SU-DHL-6 (cell line): ENCODE data around the gene TICAM1.
"Not testable (repeated sequence)": the region's sequence is repeated elsewhere in the genome, so short reads cannot be mapped to it uniquely, and the experiment has no call there.

Source experiments
- H2AFZ ChIP-seq: fragments of 200-600 bp; sonication (generic); 2 replicates; pipeline ENCODE4 v1.6.1; 2014; ENCODE audit warnings: low read depth, mild to moderate bottlenecking, moderate library complexity, mixed read lengths, antibody characterized with exemption, low read length; ENCODE audit not compliant: severe bottlenecking
- H3F3A ChIP-seq: fragments of 200-600 bp; shearing (Covaris generic); 2 replicates; pipeline ENCODE4 v1.6.0; 2016; ENCODE audit warnings: antibody characterized with exemption, mild to moderate bottlenecking; ENCODE audit not compliant: insufficient read depth
- H3K27ac ChIP-seq: fragments of 200-600 bp; sonication (generic); 2 replicates; pipeline ENCODE4 v1.5.1; 2016; ENCODE audit warnings: low read depth, mild to moderate bottlenecking, low read length, moderate library complexity, mixed read lengths
- H3K27me3 ChIP-seq: fragments of 200-600 bp; sonication (generic), shearing (Covaris generic); 2 replicates; pipeline ENCODE4 v1.6.0; 2014; ENCODE audit warnings: mild to moderate bottlenecking, low read length
- H3K36me3 ChIP-seq: fragments of 200-600 bp; sonication (generic); 2 replicates; pipeline ENCODE4 v1.6.1; 2014; ENCODE audit warnings: mild to moderate bottlenecking, low read length, mixed read lengths
- H3K4me2 ChIP-seq: fragments of 300-600, 200-600 bp; shearing (Covaris generic), sonication (generic); 2 replicates; pipeline ENCODE4 v1.6.0; 2014; ENCODE audit warnings: low read length, low read depth, mild to moderate bottlenecking; ENCODE audit not compliant: poor library complexity, severe bottlenecking
- H3K4me3 ChIP-seq: fragments of 200-600 bp; sonication (generic); 2 replicates; pipeline ENCODE4 v1.5.1; 2014; ENCODE audit warnings: antibody characterized with exemption, low read length, mild to moderate bottlenecking, mixed read lengths; ENCODE audit not compliant: insufficient read depth, poor library complexity, severe bottlenecking
- H3K79me2 ChIP-seq: fragments of 200-600 bp; sonication (generic); 2 replicates; pipeline ENCODE4 v1.6.1; 2014; ENCODE audit warnings: mild to moderate bottlenecking, low read length, moderate library complexity; ENCODE audit not compliant: insufficient read depth
- H3K9ac ChIP-seq: fragments of 200-600 bp; sonication (generic); 2 replicates; pipeline ENCODE4 v1.7.0; 2014; ENCODE audit warnings: mild to moderate bottlenecking, low read length
- H3K9me2 ChIP-seq: fragments of 200-600 bp; sonication (generic); replicated peaks from 2 replicates; pipeline ENCODE4 v1.6.1; 2014; ENCODE audit warnings: low read length; ENCODE audit not compliant: insufficient read depth
- H3K9me3 ChIP-seq: fragments of 200-600 bp; sonication (generic); 2 replicates; pipeline ENCODE4 v1.6.1; 2014; ENCODE audit warnings: low read length, mixed read lengths; ENCODE audit not compliant: insufficient read depth
- H4K20me1 ChIP-seq: fragments of 200-600 bp; sonication (generic); 2 replicates; pipeline ENCODE4 v1.6.1; 2014; ENCODE audit warnings: low read depth, mild to moderate bottlenecking, antibody characterized with exemption, low read length, moderate library complexity, mixed read lengths
- EZH2phosphoT487 ChIP-seq: fragments of 200-600 bp; sonication (generic), shearing (Covaris generic); conservative IDR thresholded peaks from 2 replicates; pipeline ENCODE4 v1.6.1; 2018; ENCODE audit warnings: mild to moderate bottlenecking, antibody characterized with exemption, low read length, moderate library complexity, mixed read lengths
- TF ChIP-seq, protein P1 (sequence below): fragments of 200-600 bp; sonication (generic); IDR thresholded peaks from one replicate; pipeline ENCODE4 v1.5.1; 2017; ENCODE audit warnings: antibody characterized with exemption, mild to moderate bottlenecking, low read length, moderate library complexity; ENCODE audit not compliant: insufficient read depth, poor library complexity, severe bottlenecking

Gene TICAM1

DNA sequence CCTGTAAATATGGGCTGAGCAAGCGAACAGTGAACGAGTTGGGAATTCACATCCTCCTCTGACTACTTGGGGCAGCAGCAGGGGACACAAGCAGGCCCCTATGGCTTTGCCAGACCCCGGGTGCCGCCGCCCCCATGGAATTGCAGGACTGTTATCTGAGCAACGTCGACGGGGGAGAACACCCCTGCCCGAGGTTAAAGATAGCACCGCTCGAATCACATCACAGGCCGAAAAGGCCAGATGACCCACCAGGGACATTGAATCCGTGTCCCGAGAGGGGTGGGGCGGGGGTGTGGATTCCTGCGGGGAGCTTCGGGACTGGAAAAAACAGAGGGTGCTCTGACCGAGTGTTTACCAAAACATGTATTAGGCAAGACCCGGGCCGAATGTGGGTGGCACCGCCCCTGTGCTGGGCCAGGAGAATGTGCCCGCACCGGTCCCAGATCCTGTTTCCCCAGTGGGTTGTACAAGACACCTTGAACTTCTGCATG lies 30.9 kb downstream of the TICAM1 start:
- Histone ChIP-seq H3K36me3 (no peaks in the 10 kb centered on the region), H4K20me1 (no peaks in the 10 kb centered on the region), H3K4me2 (no peak overlapping the region), H2AFZ (no peak overlapping the region), H3K27me3 (no peaks in the 10 kb centered on the region), H3K79me2 (peaks cover 11% of the 10 kb centered on the region; the same call in 1 of the 2 replicates), H3K9me2 (no peaks in the 10 kb centered on the region), H3K27ac (no peak overlapping the region), H3K4me3 (no peak overlapping the region), H3K9ac (no peak overlapping the region), H3F3A (no peaks in the 10 kb centered on the region), H3K9me3 (no peaks in the 10 kb centered on the region)
- no peak for TF ChIP-seq EZH2phosphoT487
- TF ChIP-seq, protein P1, sequence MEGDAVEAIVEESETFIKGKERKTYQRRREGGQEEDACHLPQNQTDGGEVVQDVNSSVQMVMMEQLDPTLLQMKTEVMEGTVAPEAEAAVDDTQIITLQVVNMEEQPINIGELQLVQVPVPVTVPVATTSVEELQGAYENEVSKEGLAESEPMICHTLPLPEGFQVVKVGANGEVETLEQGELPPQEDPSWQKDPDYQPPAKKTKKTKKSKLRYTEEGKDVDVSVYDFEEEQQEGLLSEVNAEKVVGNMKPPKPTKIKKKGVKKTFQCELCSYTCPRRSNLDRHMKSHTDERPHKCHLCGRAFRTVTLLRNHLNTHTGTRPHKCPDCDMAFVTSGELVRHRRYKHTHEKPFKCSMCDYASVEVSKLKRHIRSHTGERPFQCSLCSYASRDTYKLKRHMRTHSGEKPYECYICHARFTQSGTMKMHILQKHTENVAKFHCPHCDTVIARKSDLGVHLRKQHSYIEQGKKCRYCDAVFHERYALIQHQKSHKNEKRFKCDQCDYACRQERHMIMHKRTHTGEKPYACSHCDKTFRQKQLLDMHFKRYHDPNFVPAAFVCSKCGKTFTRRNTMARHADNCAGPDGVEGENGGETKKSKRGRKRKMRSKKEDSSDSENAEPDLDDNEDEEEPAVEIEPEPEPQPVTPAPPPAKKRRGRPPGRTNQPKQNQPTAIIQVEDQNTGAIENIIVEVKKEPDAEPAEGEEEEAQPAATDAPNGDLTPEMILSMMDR: no peak

DNA sequence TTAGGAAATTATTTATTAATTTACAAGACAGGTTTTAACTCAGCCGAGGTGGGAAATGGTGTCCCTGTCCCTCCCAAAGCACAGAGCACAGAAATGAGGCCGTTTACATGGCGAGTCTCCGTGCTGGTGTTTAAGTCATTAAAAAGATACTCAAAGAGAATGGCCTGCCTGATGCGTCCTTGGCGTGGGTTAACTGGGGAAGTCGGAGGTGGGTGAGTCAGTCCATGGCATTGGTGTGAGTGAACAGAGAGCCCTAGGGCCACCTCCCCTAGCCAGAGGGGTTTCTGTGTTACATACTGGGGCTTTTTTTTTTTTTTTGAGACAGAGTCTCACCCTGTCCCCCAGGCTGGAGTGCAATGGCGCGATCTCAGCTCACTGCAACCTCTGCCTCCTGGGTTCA lies 36.1 kb downstream of the TICAM1 start:
- Histone ChIP-seq H3K4me2 (no peak overlapping the region), H3K9ac (no peak overlapping the region), H3K4me3 (no peak overlapping the region), H3F3A (0 out of 2 replicates have a peak, but pooled peaks cover 5% of the 10 kb centered on the region), H3K27ac (no peak overlapping the region), H2AFZ (no peak overlapping the region), H3K27me3 (no peaks in the 10 kb centered on the region), H3K36me3 (no peaks in the 10 kb centered on the region; the same call in 1 of the 2 replicates), H3K9me2 (no peaks in the 10 kb centered on the region), H3K79me2 (peaks cover 49% of the 10 kb centered on the region), H4K20me1 (no peaks in the 10 kb centered on the region), H3K9me3 (no peaks in the 10 kb centered on the region)
- TF ChIP-seq, protein P1: no peak
- no peak for TF ChIP-seq EZH2phosphoT487

DNA sequence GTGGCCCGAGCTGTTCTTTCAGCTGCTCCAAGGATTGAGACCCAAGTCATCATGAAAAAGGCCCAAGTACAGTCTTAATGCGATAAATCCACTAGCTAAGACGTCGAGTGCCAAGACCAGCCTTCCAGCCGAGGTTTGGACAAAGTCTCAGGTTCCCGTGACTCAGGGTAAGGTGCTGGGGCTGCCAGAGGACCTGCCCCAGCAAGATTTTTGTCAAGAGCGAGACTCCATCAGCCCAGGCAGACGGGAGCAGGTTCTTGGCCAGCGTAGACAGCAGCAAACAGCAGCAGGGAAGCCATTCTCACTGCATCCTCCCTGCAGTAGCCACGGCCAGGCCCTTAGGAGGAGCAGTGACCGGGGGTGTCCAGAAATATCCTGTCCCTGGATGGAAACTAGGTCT lies 36.5 kb downstream of the TICAM1 start:
- no peak overlapping the region for H3K4me2 ChIP-seq
- H3K36me3 ChIP-seq: no peaks in the 10 kb centered on the region; the same call in 1 of the 2 replicates

GRCh38 chr19:4793278-4793677 lies 38.2 kb downstream of the TICAM1 start:
- H2AFZ ChIP-seq, H3K9me3 ChIP-seq, H3K27ac ChIP-seq, H3K9ac ChIP-seq, H4K20me1 ChIP-seq, H3K4me3 ChIP-seq, H3K4me2 ChIP-seq, H3F3A ChIP-seq, H3K27me3 ChIP-seq, H3K9me2 ChIP-seq, H3K36me3 ChIP-seq: not testable (repeated sequence)
- peaks cover 49% of the 10 kb centered on the region for H3K79me2 ChIP-seq

More for the DNA sequence above, 36.5 kb downstream of the TICAM1 start:
- Histone ChIP-seq H3K27ac (no peak overlapping the region), H3K9me2 (no peaks in the 10 kb centered on the region), H2AFZ (no peak overlapping the region), H3K4me3 (no peak overlapping the region), H4K20me1 (no peaks in the 10 kb centered on the region), H3K27me3 (no peaks in the 10 kb centered on the region), H3K9ac (peak overlapping the region; percentile 27; the same call in 1 of the 2 replicates), H3K79me2 (peaks cover 49% of the 10 kb centered on the region), H3F3A (0 out of 2 replicates have a peak, but pooled peaks cover 8% of the 10 kb centered on the region), H3K9me3 (no peaks in the 10 kb centered on the region)
- no peak for TF ChIP-seq EZH2phosphoT487
- TF ChIP-seq, protein P1: no peak

- H3K4me2 ChIP-seq: peak overlapping the region; percentile 77
- H2AFZ ChIP-seq, H3K9me2 ChIP-seq, H3K36me3 ChIP-seq, H3K27me3 ChIP-seq, H3K27ac ChIP-seq, H3F3A ChIP-seq, H4K20me1 ChIP-seq, H3K9me3 ChIP-seq: not testable (repeated sequence)
- peaks cover 49% of the 10 kb centered on the region for H3K79me2 ChIP-seq
- peak overlapping the region; percentile 84 for H3K4me3 ChIP-seq
- peak overlapping the region; percentile 94; the same call in 1 of the 2 replicates for H3K9ac ChIP-seq
Measured at GRCh38 chr19:4792866-4793195, 38.7 kb downstream of the TICAM1 start.
